H1 (cell line): ENCODE results near the gene UBE2E2. TPM values are rescaled to one million over a fixed set of nuclear protein-coding genes. Genes with fewer than 3 reads are reported as not detected.

Experiments
- CTCF ChIA-PET: fragments of 300-600 bp; sonication (Branson Sonifier 250); formaldehyde crosslinking; loops from one replicate; lab custom pipeline; 2021; ENCODE audit not compliant: partially characterized antibody; lab: Charles Lee
- POLR2A ChIA-PET: fragments of 300-600 bp; sonication (Branson Sonifier 250); formaldehyde crosslinking; loops from one replicate; lab custom pipeline; 2021; ENCODE audit warnings: inconsistent platforms; ENCODE audit not compliant: partially characterized antibody; lab: Charles Lee
- DNase-seq, 2 experiments: peaks; one replicate each; pipeline versions ENCODE4 v3.0.0 to v3.0.0-alpha.2; 2010 to 2022; ENCODE audit warnings: low spot score in 2 of 2, low read depth in 1 of 2, mixed read lengths in 1 of 2
- FAIRE-seq: peaks from 2 replicates; lab custom pipeline; 2011; peaks lifted over from hg19 to GRCh38; lab: Jason Lieb, UNC
- H2AFZ ChIP-seq: 2 replicates; pipeline ENCODE4 v1.8.1; 2012; ENCODE audit warnings: low read length, inconsistent platforms
- H2AK5ac ChIP-seq: 2 replicates; pipeline ENCODE4 v1.6.1; 2013; ENCODE audit warnings: low read depth, low read length
- H2BK120ac ChIP-seq: replicated peaks from 2 replicates; pipeline ENCODE3; 2013; ENCODE audit warnings: low read depth, low read length, inconsistent platforms
- H2BK12ac ChIP-seq: 2 replicates; pipeline ENCODE4 v1.6.1; 2013; ENCODE audit warnings: low read depth, low read length
- H2BK15ac ChIP-seq: 2 replicates; pipeline ENCODE4 v1.6.1; 2013; ENCODE audit warnings: low read length
- H2BK20ac ChIP-seq: 2 replicates; pipeline ENCODE4 v1.6.1; 2013; ENCODE audit warnings: low read length
- H2BK5ac ChIP-seq: 2 replicates; pipeline ENCODE4 v1.6.1; 2013; ENCODE audit warnings: low read depth, low read length
- H3K14ac ChIP-seq: 2 replicates; pipeline ENCODE4 v1.6.1; 2013; ENCODE audit warnings: inconsistent platforms; ENCODE audit not compliant: insufficient read length
- H3K18ac ChIP-seq: 2 replicates; pipeline ENCODE4 v1.6.1; 2013; ENCODE audit warnings: low read length; ENCODE audit errors: extremely low read depth
- H3K23ac ChIP-seq: 2 replicates; pipeline ENCODE4 v1.6.1; 2013; ENCODE audit warnings: inconsistent platforms; ENCODE audit not compliant: insufficient read length
- H3K23me2 ChIP-seq: 2 replicates; pipeline ENCODE4 v1.6.1; 2013; ENCODE audit warnings: low read depth, low read length
- H3K27ac ChIP-seq: 2 replicates; pipeline ENCODE4 v1.6.1; 2011; ENCODE audit warnings: low read depth, low read length, inconsistent platforms
- H3K27me3 ChIP-seq, 4 experiments: replicated peaks in 1 of 4; 1 replicate in 1 of 4; 2 replicates in 3 of 4; pipeline versions ENCODE4 v1.6.1 to v1.8.1; 2011 to 2013; ENCODE audit warnings: low read length in 3 of 4, mild to moderate bottlenecking in 3 of 4, inconsistent platforms in 2 of 4, mixed read lengths in 2 of 4, moderate library complexity in 1 of 4; ENCODE audit not compliant: control insufficient read depth in 3 of 4, insufficient read depth in 3 of 4; ENCODE audit errors: extremely low read depth in 1 of 4
- H3K36me3 ChIP-seq, 4 experiments: 2 replicates each; pipeline versions ENCODE4 v1.6.1 to v1.8.1; 2011 to 2013; ENCODE audit warnings: mild to moderate bottlenecking in 4 of 4, low read length in 3 of 4, moderate library complexity in 2 of 4, control low read depth in 1 of 4, inconsistent platforms in 1 of 4; ENCODE audit not compliant: insufficient read depth in 4 of 4, control insufficient read depth in 2 of 4
- H3K4ac ChIP-seq: replicated peaks from 2 replicates; pipeline ENCODE3; 2013; ENCODE audit warnings: low read length, low read depth, mixed read lengths, inconsistent platforms; ENCODE audit not compliant: insufficient read length
- H3K4me1 ChIP-seq, 4 experiments: replicated peaks in 1 of 4; 1 replicate in 1 of 4; 2 replicates in 3 of 4; pipeline versions ENCODE4 v1.6.1 to v1.8.1; 2011 to 2013; ENCODE audit warnings: low read length in 3 of 4, inconsistent platforms in 2 of 4, mixed read lengths in 1 of 4; ENCODE audit not compliant: insufficient read depth in 4 of 4, control insufficient read depth in 3 of 4
- H3K4me2 ChIP-seq, 2 experiments: 2 replicates each; pipeline versions ENCODE4 v1.6.1 to v1.8.1; 2011 to 2013; ENCODE audit warnings: low read depth in 2 of 2, low read length in 2 of 2, control low read depth in 1 of 2, inconsistent platforms in 1 of 2, mild to moderate bottlenecking in 1 of 2; ENCODE audit not compliant: insufficient read depth in 1 of 2
- H3K4me3 ChIP-seq, 4 experiments: fragments of 200-600, 300-600 bp in 1 of 4; sonication (generic), shearing (Covaris generic), sonication (Bioruptor Twin) in 1 of 4; 2 replicates each; pipeline versions ENCODE4 v1.5.1 to v1.8.1; 2011 to 2016; ENCODE audit warnings: low read length in 4 of 4, low read depth in 3 of 4, control low read depth in 2 of 4, inconsistent platforms in 2 of 4, mild to moderate bottlenecking in 2 of 4, mixed read lengths in 1 of 4, moderate library complexity in 1 of 4; ENCODE audit not compliant: insufficient read depth in 2 of 4; ENCODE audit errors: extremely low read depth in 1 of 4
- H3K56ac ChIP-seq: replicated peaks from 2 replicates; pipeline ENCODE3; 2013; ENCODE audit warnings: low read depth, mild to moderate bottlenecking, mixed read lengths, low read length, inconsistent platforms; ENCODE audit not compliant: insufficient read length
- H3K79me1 ChIP-seq: 2 replicates; pipeline ENCODE4 v1.6.1; 2013; ENCODE audit warnings: low read depth, low read length, control low read depth
- H3K79me2 ChIP-seq, 2 experiments: 2 replicates each; pipeline versions ENCODE4 v1.6.1 to v1.8.1; 2012 to 2013; ENCODE audit warnings: low read length in 2 of 2, mild to moderate bottlenecking in 2 of 2, inconsistent platforms in 1 of 2; ENCODE audit not compliant: insufficient read depth in 2 of 2, control insufficient read depth in 1 of 2
- H3K9ac ChIP-seq, 4 experiments: replicated peaks in 1 of 4; 1 replicate in 1 of 4; 2 replicates in 3 of 4; pipeline versions ENCODE4 v1.6.1 to v1.8.1; 2011 to 2013; ENCODE audit warnings: low read depth in 3 of 4, low read length in 3 of 4, control low read depth in 2 of 4, mild to moderate bottlenecking in 2 of 4, moderate library complexity in 2 of 4, inconsistent platforms in 1 of 4; ENCODE audit errors: extremely low read depth in 1 of 4
- H3K9me3 ChIP-seq, 2 experiments: 2 replicates each; pipeline versions ENCODE4 v1.6.1 to v1.8.1; 2012 to 2013; ENCODE audit warnings: mild to moderate bottlenecking in 2 of 2, moderate library complexity in 2 of 2, control low read depth in 1 of 2, inconsistent platforms in 1 of 2, low read depth in 1 of 2, low read length in 1 of 2, mixed read lengths in 1 of 2; ENCODE audit not compliant: insufficient read depth in 2 of 2
- H4K20me1 ChIP-seq, 2 experiments: replicated peaks in 1 of 2; 2 replicates each; pipeline versions ENCODE3 to v1.8.1; 2011 to 2013; ENCODE audit warnings: inconsistent platforms in 2 of 2, low read length in 2 of 2, mild to moderate bottlenecking in 1 of 2; ENCODE audit not compliant: insufficient read depth in 2 of 2, control insufficient read depth in 1 of 2
- H4K5ac ChIP-seq: 2 replicates; pipeline ENCODE4 v1.6.1; 2013; ENCODE audit warnings: low read length, low read depth, mixed read lengths, inconsistent platforms; ENCODE audit not compliant: insufficient read length
- H4K8ac ChIP-seq: 2 replicates; pipeline ENCODE4 v1.8.0; 2013; ENCODE audit warnings: mild to moderate bottlenecking, moderate library complexity, low read length, inconsistent platforms; ENCODE audit not compliant: insufficient read depth; ENCODE audit errors: extremely low read depth
- H4K91ac ChIP-seq: replicated peaks from 2 replicates; pipeline ENCODE3; 2013; ENCODE audit warnings: low read length, mixed read lengths, inconsistent platforms; ENCODE audit not compliant: insufficient read length
- ASH2L ChIP-seq: fragments of 200-600, 300-600 bp; sonication (generic); IDR thresholded peaks from one replicate; pipeline ENCODE4 v1.7.1; 2017; ENCODE audit warnings: low read length
- ATF2 ChIP-seq: IDR thresholded peaks from 2 replicates; pipeline ENCODE4 v1.6.1; 2012; ENCODE audit warnings: low read length, inconsistent platforms
- CEBPB ChIP-seq: IDR thresholded peaks from 2 replicates; pipeline ENCODE4 v1.6.1; 2012; ENCODE audit warnings: low read depth, low read length
- HDAC6 ChIP-seq: IDR thresholded peaks from one replicate; pipeline ENCODE4 v1.7.1; 2012; ENCODE audit warnings: low read depth, mild to moderate bottlenecking, inconsistent platforms, low read length, moderate library complexity
- POLR2A ChIP-seq, 2 experiments: IDR thresholded peaks; 1 replicate in 1 of 2; 2 replicates in 1 of 2; pipeline ENCODE4 v1.6.1; 2011; ENCODE audit warnings: low read depth in 2 of 2, low read length in 2 of 2, mild to moderate bottlenecking in 2 of 2; ENCODE audit errors: control extremely low read depth in 1 of 2
- SIN3A ChIP-seq, 2 experiments: IDR thresholded peaks in 1 of 2; conservative IDR thresholded peaks in 1 of 2; 2 replicates each; pipeline ENCODE4 v1.6.1; 2011 to 2012; ENCODE audit warnings: low read length in 2 of 2, improper control_type of control experiment in 1 of 2, low read depth in 1 of 2, mild to moderate bottlenecking in 1 of 2
- SIRT6 ChIP-seq: IDR thresholded peaks from one replicate; pipeline ENCODE4 v1.7.1; 2012; ENCODE audit warnings: low read length, inconsistent platforms
- SP1 ChIP-seq: IDR thresholded peaks from 2 replicates; pipeline ENCODE4 v1.6.1; 2011; ENCODE audit warnings: low read depth, low read length
- SP2 ChIP-seq: IDR thresholded peaks from 2 replicates; pipeline ENCODE4 v1.6.1; 2012; ENCODE audit warnings: mild to moderate bottlenecking, low read length, inconsistent platforms
- SP4 ChIP-seq: IDR thresholded peaks from 2 replicates; pipeline ENCODE4 v1.6.1; 2012; ENCODE audit warnings: low read length, inconsistent platforms
- SRF ChIP-seq: IDR thresholded peaks from 2 replicates; pipeline ENCODE4 v1.6.1; 2011; ENCODE audit warnings: mild to moderate bottlenecking, low read depth, low read length, moderate library complexity
- SUZ12 ChIP-seq: fragments of 200-600 bp; sonication (generic); IDR thresholded peaks from 2 replicates; pipeline ENCODE4 v1.6.1; 2012; ENCODE audit warnings: mild to moderate bottlenecking, inconsistent platforms, low read length, moderate library complexity, mixed read lengths
- TCF12 ChIP-seq: IDR thresholded peaks from 2 replicates; pipeline ENCODE4 v1.6.1; 2011; ENCODE audit warnings: low read depth, mild to moderate bottlenecking, low read length
- YY1 ChIP-seq: IDR thresholded peaks from 2 replicates; pipeline ENCODE4 v1.6.1; 2011; ENCODE audit warnings: low read depth, mild to moderate bottlenecking, low read length
- ZNF274 ChIP-seq: IDR thresholded peaks from 2 replicates; pipeline ENCODE4 v1.7.0; 2012; ENCODE audit warnings: low read length, borderline replicate concordance; ENCODE audit errors: extremely low read depth
- WGBS, 2 experiments: shearing (Covaris generic) in 1 of 2; methylation state at CpG; one replicate each; pipeline versions ENCODE4 v1.1.6 to v1.1.7; 2013 to 2015; ENCODE audit warnings: low lambda C conversion rate in 2 of 2, mixed read lengths in 2 of 2, inconsistent platforms in 1 of 2, low coverage in 1 of 2, missing lambda C conversion rate in 1 of 2; ENCODE audit not compliant: insufficient replicate concordance in 2 of 2, insufficient coverage in 1 of 2, insufficient read length in 1 of 2; ENCODE audit errors: extremely low coverage in 1 of 2, missing lambda C conversion rate in 1 of 2; 5-methylcytosine and 5-hydroxymethylcytosine counted together
- polyA plus RNA-seq, 7 experiments: library from polyadenylated mRNA; depleted of rRNA in 3 of 7; stranded (reverse) in 5 of 7; unstranded in 2 of 7; fragments of >200 nt in 5 of 7; fragments of 200-250 nt in 2 of 7; gene quantifications; 1 replicate in 5 of 7; 2 replicates in 1 of 7; 4 replicates in 1 of 7; pipeline versions ENCODE4 v1.2.1 to v1.2.3, GENCODE V29; 2011 to 2013; ENCODE audit warnings: missing spikeins in 2 of 7, mixed read lengths in 2 of 7
- total RNA-seq: library from RNA; stranded (reverse); fragmentation: NEBNext Ultra II Directional; extraction: Animal tissue kit (Norgen Biotek cat#: 25700); gene quantifications from 2 replicates; pipeline ENCODE4 v1.2.1, GENCODE V29; 2021

Gene UBE2E2
- total and polyA plus RNA-seq, 2 of the 8 experiments (the other 6 are each of a cell fraction or from before 2014, with no cell fraction given), result 57.6 to 70.6 TPM

- Histone ChIP-seq H3K4me2 (no peak overlapping the region), H3K27me3 (no peaks in the 10 kb centered on the region), H2AK5ac (no peak overlapping the region), H3K79me2 (no peaks in the 10 kb centered on the region), H3K9ac (no peak overlapping the region), H2BK20ac (no peak overlapping the region), H3K4me1 (peaks cover 0 to 12% (median 2%) of the 10 kb centered on the region in 4 experiments; a peak in 4 of 7 replicates), H4K91ac (no peak overlapping the region), H3K18ac (no peak overlapping the region), H3K56ac (no peak overlapping the region), H2AFZ (no peak overlapping the region), H3K14ac (no peak overlapping the region), H3K4me3 (no peak overlapping the region), H3K23ac (no peak overlapping the region), H4K8ac (no peak overlapping the region), H2BK15ac (no peak overlapping the region), H2BK120ac (no peak overlapping the region), H2BK12ac (no peak overlapping the region), H3K9me3 (no peaks in the 10 kb centered on the region), H4K5ac (no peak overlapping the region), H2BK5ac (no peak overlapping the region), H3K36me3 (no peaks in the 10 kb centered on the region), H4K20me1 (no peaks in the 10 kb centered on the region), H3K27ac (no peak overlapping the region), H3K23me2 (no peaks in the 10 kb centered on the region), H3K4ac (no peak overlapping the region), H3K79me1 (no peaks in the 10 kb centered on the region)
- POLR2A ChIA-PET, result no interaction called here
- WGBS, 2 experiments, result 81% methylated on average over 2 of the region's 2 CpGs; no CpG with 5 or more reads in 1 of the 2 experiments
- no peak for FAIRE-seq
- CTCF ChIA-PET, result interaction anchor here (1.2 kb wide), 1 partner anchor 13 kb away, joined by 3 read pairs; no protein-coding TSS in a partner anchor
- DNase-seq, result no peak
- no peak for TF ChIP-seq POLR2A (IDR thresholded peaks at IDR 0.05; ENCODE audit: control extremely low read depth in 1 of 2, low read depth in 2 of 2, low read length in 2 of 2)
- no peak for TF ChIP-seq CEBPB
- no peak for TF ChIP-seq SUZ12
- no peak for TF ChIP-seq SP4
- TF ChIP-seq SIN3A (conservative IDR thresholded peaks at IDR 0.05 in 1 of 2, IDR thresholded peaks at IDR 0.05 in 1 of 2; ENCODE audit: low read depth in 1 of 2, low read length in 2 of 2), result no peak
- no peak for TF ChIP-seq YY1
- no peak for TF ChIP-seq ZNF274
- no peak for TF ChIP-seq SP2
- no peak for TF ChIP-seq SRF
- TF ChIP-seq SIRT6, result no peak
- no peak for TF ChIP-seq ATF2
- no peak for TF ChIP-seq SP1
- TF ChIP-seq ASH2L, result no peak
- TF ChIP-seq TCF12, result no peak
- TF ChIP-seq HDAC6, result no peak
Observed at GRCh38 chr3:23539185-23539584, 336.1 kb downstream of the UBE2E2 start.
